Measurements from ENCODE around the gene NAT9.

NAT9 gene

GRCh38 chr17:74740641-74741387 is 35.3 kb downstream of the NAT9 start:
- H3K4me3 ChIP-seq (ENCODE audit: low read length): no peak overlapping the region
- TF ChIP-seq CTCF (conservative IDR thresholded peaks at IDR 0.05; ENCODE audit: low read length): no peak
- no peak for DNase-seq (ENCODE audit: low read depth)

- TF ChIP-seq CTCF (conservative IDR thresholded peaks at IDR 0.05; ENCODE audit: low read length): no peak
- H3K4me3 ChIP-seq (ENCODE audit: low read length): no peak overlapping the region
- DNase-seq (ENCODE audit: low read depth): no peak
Measured at GRCh38 chr17:74740173-74740572, 36.0 kb downstream of the NAT9 start.

- no peak for TF ChIP-seq CTCF (conservative IDR thresholded peaks at IDR 0.05; ENCODE audit: low read length)
- DNase-seq (ENCODE audit: low read depth): no peak
- no peak overlapping the region for H3K4me3 ChIP-seq (ENCODE audit: low read length)
Measured at GRCh38 chr17:74739227-74739831, 36.8 kb downstream of the NAT9 start.

- TF ChIP-seq CTCF (conservative IDR thresholded peaks at IDR 0.05; ENCODE audit: low read length): no peak
- H3K4me3 ChIP-seq (ENCODE audit: low read length): no peak overlapping the region
- DNase-seq (ENCODE audit: low read depth): no peak
Measured at GRCh38 chr17:74738051-74738996, 37.8 kb downstream of the NAT9 start.

GRCh38 chr17:74737299-74738050 is 38.7 kb downstream of the NAT9 start:
- no peak for DNase-seq (ENCODE audit: low read depth)
- peak; percentile 33 for TF ChIP-seq CTCF (conservative IDR thresholded peaks at IDR 0.05; ENCODE audit: low read length)
- no peak overlapping the region for H3K4me3 ChIP-seq (ENCODE audit: low read length)

GRCh38 chr17:74736513-74737298 is 39.4 kb downstream of the NAT9 start, which contains the start of gene RAB37:
Gene RAB37 (plus strand): TSS chr17:74737256. CDS start chr17:74737273, 17 bp downstream.
- H3K4me3 ChIP-seq (ENCODE audit: low read length): no peak within 1 kb of the TSS
- no peak for TF ChIP-seq CTCF (conservative IDR thresholded peaks at IDR 0.05; ENCODE audit: low read length)
- no peak for DNase-seq (ENCODE audit: low read depth)
